HG03457 (cell line): ENCODE measurements around the gene TRIM6.
"Not testable (repeated sequence)": the region's sequence is repeated elsewhere in the genome, so short reads cannot be mapped to it uniquely, and the experiment has no call there.

ENCODE experiments used
- ATAC-seq: cut with Tn5 transposase; IDR thresholded peaks from one replicate; pipeline ENCODE4 v1.9.1; 2021; ENCODE audit warnings: moderate number of reproducible peaks; ENCODE audit not compliant: unreplicated experiment

The TRIM6 gene

GRCh38 chr11:5596607-5597201, at the start of gene TRIM6:
TSS of gene TRIM6 (plus strand) at chr11:5596637. CDS start at chr11:5596898, 261 bp downstream.
- no peak for ATAC-seq

DNA sequence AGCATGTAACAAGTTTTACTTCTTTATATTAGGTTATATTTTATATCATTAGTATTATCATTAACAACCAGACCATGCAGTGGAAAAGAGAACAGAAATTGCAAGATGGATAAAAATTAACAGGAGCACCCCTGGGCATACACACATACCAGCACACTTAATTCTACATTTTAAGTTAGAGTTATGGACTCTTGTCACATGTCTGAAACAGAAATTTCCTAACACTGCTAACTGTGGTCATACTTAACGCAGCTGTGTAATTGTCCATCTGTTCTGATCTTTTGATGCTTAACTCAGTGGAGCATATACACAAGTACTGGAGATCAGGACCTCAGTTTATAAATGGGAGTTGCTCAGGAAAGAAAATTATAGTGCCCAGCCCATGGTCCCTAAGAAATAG, 48.5 kb upstream of the TRIM6 start:
- ATAC-seq: peak; percentile 64

GRCh38 chr11:5548440-5548839, 48.0 kb upstream of the TRIM6 start, which contains the start of gene OR52H1:
TSS of gene OR52H1 (minus strand) at chr11:5548540. CDS start at chr11:5545505, 3,035 bp downstream.
- no peak for ATAC-seq

DNA sequence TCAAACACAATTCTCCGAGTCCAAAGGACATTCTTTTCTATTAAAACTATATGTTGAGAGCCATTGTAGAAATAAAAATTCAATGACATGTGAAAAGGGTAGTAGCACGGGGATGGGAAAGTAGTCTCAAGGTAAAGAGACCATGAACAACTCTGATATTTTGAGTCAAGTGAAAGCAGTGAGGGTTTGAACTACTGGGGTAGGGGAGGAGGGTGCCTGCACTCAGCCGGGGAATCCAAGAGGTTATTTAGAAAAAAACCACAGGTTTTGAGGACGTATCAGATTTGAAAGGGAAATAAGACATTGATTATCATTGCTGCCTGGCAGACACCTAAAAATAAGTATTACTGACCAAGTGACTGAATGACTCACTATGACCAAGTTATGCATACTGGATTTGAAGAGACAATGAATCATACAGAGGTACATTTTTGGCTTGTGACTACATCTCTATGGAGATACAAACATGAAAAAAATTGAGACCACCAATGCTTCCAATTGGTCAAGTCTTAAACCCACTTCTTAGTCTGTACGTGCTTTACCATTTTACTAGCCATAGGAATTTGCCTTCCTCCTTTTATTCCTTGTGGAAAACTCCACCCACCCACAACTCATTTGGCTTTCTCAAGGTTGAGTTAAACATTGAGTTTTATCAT, 45.9 kb upstream of the TRIM6 start:
- ATAC-seq: no peak

DNA sequence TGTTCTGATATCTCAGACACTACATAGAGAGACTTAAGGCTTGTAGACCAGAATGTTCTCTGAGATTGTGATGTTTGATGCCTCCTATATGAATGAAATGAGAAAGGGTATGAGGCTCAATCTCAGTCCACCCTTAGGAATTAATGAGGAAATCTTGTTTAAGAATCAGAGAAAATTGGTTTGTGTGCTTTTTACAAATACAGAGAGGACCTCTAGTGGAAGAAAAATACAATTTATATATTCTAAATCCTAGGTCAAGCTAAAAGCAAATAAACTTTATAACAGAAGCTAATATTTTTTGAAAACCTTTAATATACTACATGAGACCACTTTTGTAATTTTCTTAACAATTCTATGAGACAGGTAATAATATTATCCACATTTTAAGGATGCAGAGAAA, 43.1 kb upstream of the TRIM6 start:
- ATAC-seq: no peak

- no peak for ATAC-seq
Measured at GRCh38 chr11:5556596-5557188, 39.7 kb upstream of the TRIM6 start.

GRCh38 chr11:5557751-5558150, 38.7 kb upstream of the TRIM6 start:
- no peak for ATAC-seq

DNA sequence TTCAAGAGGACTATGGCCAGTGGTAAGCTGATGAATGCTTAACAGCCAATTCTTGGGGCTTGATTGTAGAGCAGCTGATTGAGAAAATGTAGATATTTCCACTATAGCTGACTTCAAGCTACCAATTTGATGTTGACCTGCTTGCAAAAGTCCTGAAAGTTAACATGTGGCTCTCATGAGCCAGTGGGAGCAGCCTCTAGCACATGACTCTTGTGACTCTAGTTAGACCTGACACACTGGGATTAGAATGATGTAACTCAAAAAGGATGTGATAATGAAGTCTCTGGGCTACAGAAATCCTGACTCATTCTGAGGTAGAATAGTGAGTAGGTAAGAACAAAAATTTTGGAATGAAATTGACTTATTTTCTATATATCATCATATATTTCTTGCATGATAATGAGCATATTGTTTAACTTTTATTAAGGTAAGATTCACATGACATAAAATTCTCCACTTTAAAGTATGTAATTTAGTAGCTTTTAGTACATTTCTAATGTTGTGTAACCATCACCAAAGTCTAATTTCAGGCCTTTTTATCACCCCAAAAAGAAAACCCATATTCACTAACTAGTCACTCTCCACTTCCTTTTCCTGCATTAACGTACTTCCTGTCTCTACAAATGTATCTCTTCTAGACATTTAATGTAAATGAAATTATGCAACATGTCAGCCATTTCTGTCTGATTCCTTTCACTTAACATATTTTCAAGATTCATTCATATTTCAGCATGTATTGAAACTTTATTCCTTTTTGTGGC, 32.0 kb upstream of the TRIM6 start:
- no peak for ATAC-seq

DNA sequence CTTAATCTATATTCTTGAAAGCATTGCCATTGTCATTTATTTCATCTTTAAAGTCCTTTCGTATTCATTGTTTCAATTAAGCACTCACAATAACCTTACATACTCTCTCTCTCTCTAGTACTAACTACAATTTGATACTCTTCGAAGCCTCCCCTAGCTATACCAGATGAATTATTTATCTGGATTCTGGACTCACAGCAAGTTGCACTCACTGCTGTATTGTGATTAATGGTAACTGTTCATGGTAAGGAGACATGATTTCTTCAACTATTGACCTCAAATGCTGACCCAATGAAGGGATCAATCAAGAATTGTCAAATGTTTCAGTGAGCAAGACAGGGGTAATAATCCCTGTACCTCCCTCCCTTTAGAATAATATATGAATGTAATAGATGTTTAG, 21.8 kb upstream of the TRIM6 start:
- ATAC-seq: no peak

DNA sequence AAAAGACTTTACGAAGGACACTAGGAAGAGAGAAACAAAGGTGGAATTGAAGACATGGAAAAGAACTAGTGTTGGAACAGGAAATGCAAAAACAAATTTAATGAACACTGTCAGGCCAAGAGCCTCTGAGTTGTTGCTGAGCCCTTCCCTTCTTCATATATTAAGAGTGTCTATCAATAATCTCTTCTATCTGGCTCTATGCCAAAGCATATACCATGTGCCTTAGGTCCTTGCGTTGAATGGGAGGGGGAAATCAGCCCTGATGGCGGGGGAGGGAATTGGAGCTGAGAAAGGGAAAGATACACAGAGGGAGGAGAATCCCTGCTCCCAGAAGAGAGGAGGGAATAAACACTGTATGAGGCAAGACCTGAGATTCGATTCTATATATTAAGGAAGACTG, 21.3 kb upstream of the TRIM6 start:
- no peak for ATAC-seq

- no peak for ATAC-seq
Measured at GRCh38 chr11:5577101-5577500, 19.3 kb upstream of the TRIM6 start.

DNA sequence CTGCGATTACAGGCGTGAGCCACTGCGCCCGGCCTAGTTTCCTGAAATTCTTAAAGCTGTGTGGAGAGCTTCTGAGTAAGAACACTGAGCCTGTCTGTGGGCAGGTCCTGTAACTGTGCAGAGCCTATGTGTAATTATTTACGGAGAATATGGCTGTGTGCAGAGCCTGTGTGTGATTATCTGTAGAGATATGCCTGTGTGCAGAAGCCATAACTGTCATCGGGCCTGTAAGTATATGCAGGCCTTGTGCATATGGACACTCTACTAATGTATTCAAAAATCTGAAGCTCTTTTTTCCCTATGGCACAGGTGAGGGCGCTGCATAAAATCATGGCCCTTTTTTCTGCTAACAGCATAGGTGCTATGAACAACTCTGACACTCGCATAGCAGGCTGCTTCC, 15.9 kb upstream of the TRIM6 start, which contains the start of gene OR52B6:
OR52B6 (plus strand) TSS at position 301 of the 400 bp plus-strand sequence; CDS start at position 301, 0 bp downstream.
- no peak for ATAC-seq

DNA sequence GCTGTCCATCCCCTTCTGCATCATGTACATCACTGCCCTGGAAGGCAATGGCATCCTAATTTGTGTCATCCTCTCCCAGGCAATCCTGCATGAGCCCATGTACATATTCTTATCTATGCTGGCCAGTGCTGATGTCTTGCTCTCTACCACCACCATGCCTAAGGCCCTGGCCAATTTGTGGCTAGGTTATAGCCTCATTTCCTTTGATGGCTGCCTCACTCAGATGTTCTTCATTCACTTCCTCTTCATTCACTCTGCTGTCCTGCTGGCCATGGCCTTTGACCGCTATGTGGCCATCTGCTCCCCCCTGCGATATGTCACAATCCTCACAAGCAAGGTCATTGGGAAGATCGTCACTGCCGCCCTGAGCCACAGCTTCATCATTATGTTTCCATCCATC, 15.4 kb upstream of the TRIM6 start:
- ATAC-seq: no peak

- not testable (repeated sequence) for ATAC-seq
Measured at GRCh38 chr11:5584458-5584857, 12.0 kb upstream of the TRIM6 start.

DNA sequence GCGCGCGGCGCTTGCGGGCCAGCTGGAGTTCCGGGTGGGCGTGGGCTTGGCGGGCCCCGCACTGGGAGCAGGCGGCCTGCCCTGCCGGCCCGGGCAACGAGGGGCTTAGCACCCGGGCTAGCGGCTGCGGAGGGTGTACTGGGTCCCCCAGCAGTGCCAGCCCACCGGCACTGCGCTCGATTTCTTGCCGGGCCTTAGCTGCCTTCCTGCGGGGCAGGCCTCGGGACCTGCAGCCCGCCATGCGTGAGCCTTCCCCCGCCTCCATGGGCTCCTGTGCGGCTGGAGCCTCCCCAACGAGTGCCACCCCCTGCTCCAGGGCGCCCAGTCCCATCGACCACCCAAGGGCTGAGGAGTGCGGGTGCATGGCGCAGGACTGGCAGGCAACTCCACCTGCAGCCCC, 6.5 kb upstream of the TRIM6 start:
- ATAC-seq: not testable (repeated sequence)

DNA sequence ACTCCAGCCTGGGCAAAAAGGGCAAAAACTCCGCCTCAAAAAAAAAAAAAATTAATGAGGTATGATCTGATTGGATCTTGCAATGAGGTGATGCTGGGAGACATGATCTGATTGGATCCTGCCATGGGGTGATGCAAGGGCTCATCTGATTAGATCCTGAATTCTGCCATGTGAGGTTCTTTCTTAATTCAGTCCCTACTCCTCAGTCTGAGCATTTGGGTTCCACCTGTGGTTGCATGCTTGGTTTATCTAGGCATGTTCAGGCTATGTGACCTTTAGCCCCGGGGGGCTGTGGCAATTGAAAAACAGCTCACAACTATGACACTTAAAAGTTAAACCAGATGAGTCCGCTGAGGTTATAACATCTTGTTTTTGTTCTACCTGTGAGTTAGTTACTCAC, 4.8 kb upstream of the TRIM6 start:
- no peak for ATAC-seq

DNA sequence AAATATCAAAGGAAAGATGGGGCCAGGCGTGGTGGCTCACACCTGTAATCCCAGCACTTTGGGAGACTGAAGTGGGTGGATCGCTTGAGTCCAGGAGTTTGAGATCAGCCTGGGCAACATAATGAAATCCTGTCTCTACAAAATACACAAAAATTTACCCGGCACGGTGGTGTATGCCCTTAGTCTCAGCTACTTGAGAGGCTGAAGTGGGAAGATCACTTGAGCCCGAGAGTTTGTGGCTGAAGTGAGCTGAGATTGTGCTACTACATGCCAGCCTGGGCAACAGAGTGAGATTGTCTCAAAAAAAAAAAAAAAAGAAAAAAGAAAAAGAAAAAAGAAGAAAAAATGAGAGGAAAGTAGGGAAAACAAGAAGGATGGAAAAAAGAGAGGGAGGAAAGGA, 3.8 kb upstream of the TRIM6 start:
- no peak for ATAC-seq

DNA sequence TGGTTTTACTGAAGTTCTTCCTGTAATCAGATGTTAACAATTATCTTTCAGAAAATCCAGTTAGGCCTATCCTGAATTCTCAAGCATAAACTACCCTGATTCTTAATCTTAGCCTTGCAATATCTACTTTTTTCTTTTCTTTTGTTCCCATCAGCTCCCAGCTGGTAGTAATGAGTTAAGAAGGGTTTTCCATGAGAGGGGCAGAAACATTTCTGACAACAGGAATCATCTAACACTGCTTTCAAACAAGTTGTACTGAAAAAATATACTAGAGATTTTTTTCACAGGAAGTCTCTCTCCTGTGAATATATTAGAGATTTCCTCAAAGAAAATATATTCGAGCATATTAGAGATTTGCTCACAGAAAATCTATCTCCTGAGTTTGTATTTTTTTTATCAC, 3.3 kb upstream of the TRIM6 start:
- ATAC-seq: no peak

DNA sequence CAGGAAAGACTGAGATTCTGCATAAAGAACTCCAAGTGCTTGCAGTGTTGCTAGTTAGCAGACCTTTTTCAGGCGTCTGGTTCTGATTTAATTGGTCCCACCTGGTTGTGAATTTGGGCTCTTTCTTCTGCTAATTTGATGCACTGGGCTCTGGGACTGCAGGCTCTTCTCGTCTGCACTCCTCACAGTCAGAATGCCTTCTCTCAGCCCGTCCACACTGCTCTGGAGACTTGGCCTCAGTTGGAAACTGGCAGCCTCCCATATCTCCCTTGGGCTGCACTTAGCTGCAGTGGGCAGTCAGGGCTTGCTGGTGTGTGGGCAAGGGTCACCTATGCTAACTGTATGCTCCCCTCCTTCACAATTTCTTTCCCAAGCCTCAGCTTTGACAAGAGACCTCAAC, 1.5 kb downstream of the TRIM6 start:
- ATAC-seq: no peak

DNA sequence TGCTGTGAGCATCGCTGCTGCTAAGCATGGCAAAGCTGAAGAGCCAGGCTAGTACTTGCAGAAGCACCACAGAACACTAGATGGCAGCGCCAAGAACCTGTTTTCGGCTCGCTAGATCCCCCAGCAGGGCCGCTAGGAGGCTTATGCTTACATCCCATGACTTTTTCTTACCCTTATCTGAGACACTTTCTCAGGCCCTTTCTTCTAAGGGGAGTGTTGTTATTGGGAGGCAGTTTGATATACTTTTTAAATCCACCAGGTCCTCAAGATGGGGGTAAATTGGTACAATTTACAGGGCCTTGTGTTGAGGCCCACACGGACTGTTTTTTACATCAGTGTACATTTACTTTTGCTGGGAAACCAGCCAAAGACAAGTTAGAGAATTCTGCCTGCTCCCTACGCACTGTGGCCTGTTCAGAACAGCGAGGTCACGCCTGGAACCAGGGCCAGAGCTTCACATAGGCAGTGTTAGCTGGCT, 4.0 kb downstream of the TRIM6 start:
- peak; percentile 80 for ATAC-seq

DNA sequence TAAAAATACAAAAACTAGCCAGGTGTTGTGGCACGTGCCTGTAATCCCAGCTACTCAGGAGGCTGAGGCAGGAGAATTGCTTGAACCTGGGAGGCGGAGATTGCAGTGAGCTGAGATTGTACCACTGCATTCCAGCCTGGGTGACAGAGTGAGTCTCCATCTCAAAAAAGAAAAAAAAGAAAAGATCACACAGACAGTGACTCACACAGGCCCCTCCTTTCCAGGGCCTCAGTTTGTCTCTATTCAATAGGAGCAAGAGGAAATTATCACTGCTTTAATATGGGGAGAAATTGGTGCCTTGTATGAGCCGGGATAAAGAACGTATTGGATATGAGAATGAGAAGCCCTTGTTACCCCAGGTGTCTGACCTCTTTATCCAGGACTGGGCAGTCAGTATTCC, 6.4 kb downstream of the TRIM6 start:
- ATAC-seq: not testable (repeated sequence)
